Astrocyte (in vitro differentiated cells and primary cell): ENCODE results near the gene STRA6. TPM values are rescaled to one million over a fixed set of nuclear protein-coding genes. Genes with fewer than 3 reads are reported as not detected.
A peak's percentile ranks its signal among the peaks of the same experiment; 100 is the strongest.

Experiments used
- DNase-seq: peaks from one replicate; pipeline ENCODE4 v3.0.0-alpha.2; 2010; ENCODE audit warnings: low read depth
- FAIRE-seq: peaks from 2 replicates; lab custom pipeline; 2011; peaks lifted over from hg19 to GRCh38; lab: Jason Lieb, UNC
- H2AFZ ChIP-seq: 2 replicates; pipeline ENCODE4 v1.6.0; 2012; ENCODE audit warnings: low read depth, low read length, inconsistent platforms
- H3K27ac ChIP-seq: 2 replicates; pipeline ENCODE4 v1.5.1; 2011; ENCODE audit warnings: low read depth, low read length, inconsistent platforms
- H3K27me3 ChIP-seq: 2 replicates; pipeline ENCODE4 v1.6.0; 2011; ENCODE audit warnings: low read length, inconsistent platforms; ENCODE audit not compliant: insufficient read depth
- H3K36me3 ChIP-seq: 2 replicates; pipeline ENCODE4 v1.5.1; 2011; ENCODE audit warnings: low read length, inconsistent platforms; ENCODE audit not compliant: insufficient read depth
- H3K4me1 ChIP-seq: 2 replicates; pipeline ENCODE4 v1.5.1; 2011; ENCODE audit warnings: low read length, inconsistent platforms; ENCODE audit not compliant: insufficient read depth
- H3K4me2 ChIP-seq: 2 replicates; pipeline ENCODE4 v1.6.0; 2012; ENCODE audit warnings: low read length, inconsistent platforms
- H3K4me3 ChIP-seq: 2 replicates; pipeline ENCODE4 v1.5.1; 2011; ENCODE audit warnings: low read depth, mild to moderate bottlenecking, low read length, inconsistent platforms; ENCODE audit not compliant: insufficient read depth
- H3K79me2 ChIP-seq: 2 replicates; pipeline ENCODE4 v1.6.0; 2012; ENCODE audit warnings: mild to moderate bottlenecking, low read length, inconsistent platforms; ENCODE audit not compliant: insufficient read depth
- H3K9ac ChIP-seq: 2 replicates; pipeline ENCODE4 v1.6.0; 2012; ENCODE audit warnings: mild to moderate bottlenecking, low read length, inconsistent platforms
- H3K9me3 ChIP-seq: 2 replicates; pipeline ENCODE4 v1.5.1; 2012; ENCODE audit warnings: low read depth, mild to moderate bottlenecking, low read length, inconsistent platforms; ENCODE audit not compliant: insufficient read depth
- H4K20me1 ChIP-seq: 2 replicates; pipeline ENCODE4 v1.6.0; 2012; ENCODE audit warnings: low read length, inconsistent platforms; ENCODE audit not compliant: insufficient read depth
- H3K27ac Mint-ChIP-seq: one replicate; pipeline ENCODE4 v1.8.0; 2021; ENCODE audit warnings: mild to moderate bottlenecking, mixed read lengths; ENCODE audit not compliant: unreplicated experiment
- H3K27me3 Mint-ChIP-seq: one replicate; pipeline ENCODE4 v1.8.0; 2021; ENCODE audit warnings: low read depth, mixed read lengths; ENCODE audit not compliant: unreplicated experiment
- H3K36me3 Mint-ChIP-seq: one replicate; pipeline ENCODE4 v1.8.0; 2021; ENCODE audit warnings: low read depth, mixed read lengths; ENCODE audit not compliant: unreplicated experiment
- H3K4me1 Mint-ChIP-seq: one replicate; pipeline ENCODE4 v1.8.0; 2021; ENCODE audit warnings: low read depth, mixed read lengths; ENCODE audit not compliant: unreplicated experiment
- H3K4me3 Mint-ChIP-seq: one replicate; pipeline ENCODE4 v1.8.0; 2021; ENCODE audit warnings: mild to moderate bottlenecking, moderate library complexity, mixed read lengths; ENCODE audit not compliant: unreplicated experiment
- H3K9me3 Mint-ChIP-seq: one replicate; pipeline ENCODE4 v1.8.0; 2021; ENCODE audit warnings: mild to moderate bottlenecking, mixed read lengths; ENCODE audit not compliant: unreplicated experiment
- CTCF ChIP-seq: IDR thresholded peaks from 2 replicates; pipeline ENCODE4 v1.5.1; 2011; ENCODE audit warnings: low read depth, mild to moderate bottlenecking, inconsistent platforms, low read length, moderate library complexity; ENCODE audit not compliant: insufficient read depth
- EZH2 ChIP-seq: IDR thresholded peaks from 2 replicates; pipeline ENCODE4 v1.6.1; 2012; ENCODE audit warnings: mild to moderate bottlenecking, low read length, inconsistent platforms; ENCODE audit not compliant: insufficient read depth
- total RNA-seq: library from RNA; stranded (reverse); gene quantifications from 2 replicates; pipeline ENCODE4 v1.2.1, GENCODE V29; 2021

The STRA6 gene
- total RNA-seq, 1 donor from 2014 or later, result 7.2 TPM

- peaks cover 5% of the 10 kb centered on the region for H3K27me3 ChIP-seq
- no peak overlapping the region for H3K27ac ChIP-seq
- H3K36me3 Mint-ChIP-seq, result no peaks in the 10 kb centered on the region
- TF ChIP-seq EZH2 (no peak), CTCF (no peak)
- H3K79me2 ChIP-seq, result no peaks in the 10 kb centered on the region
- no peak for DNase-seq
- peaks cover 14% of the 10 kb centered on the region for H3K4me1 ChIP-seq
- H3K4me3 Mint-ChIP-seq, result no peak overlapping the region
- H3K36me3 ChIP-seq, result no peaks in the 10 kb centered on the region
- H3K9ac ChIP-seq, result no peak overlapping the region
- peaks cover 9% of the 10 kb centered on the region for H3K4me1 Mint-ChIP-seq
- H4K20me1 ChIP-seq, result no peaks in the 10 kb centered on the region
- H3K27ac Mint-ChIP-seq, result no peak overlapping the region
- no peaks in the 10 kb centered on the region for H3K9me3 Mint-ChIP-seq
- no peak overlapping the region for H2AFZ ChIP-seq
- no peak overlapping the region for H3K4me2 ChIP-seq
- no peak for FAIRE-seq
- H3K9me3 ChIP-seq, result no peaks in the 10 kb centered on the region
- no peak overlapping the region for H3K4me3 ChIP-seq
- H3K27me3 Mint-ChIP-seq, result peaks cover 46% of the 10 kb centered on the region
Measured at GRCh38 chr15:74251131-74251811, 48.7 kb upstream of the STRA6 start.

- Histone ChIP-seq H3K4me2 (no peak overlapping the region), H2AFZ (no peak overlapping the region), H3K27me3 (peaks cover 8% of the 10 kb centered on the region), H3K4me3 (no peak overlapping the region), H4K20me1 (no peaks in the 10 kb centered on the region), H3K9ac (no peak overlapping the region), H3K4me1 (peaks cover 19% of the 10 kb centered on the region), H3K9me3 (no peaks in the 10 kb centered on the region), H3K79me2 (no peaks in the 10 kb centered on the region), H3K27ac (no peak overlapping the region), H3K36me3 (no peaks in the 10 kb centered on the region)
- DNase-seq, result no peak
- peaks cover 9% of the 10 kb centered on the region for H3K4me1 Mint-ChIP-seq
- no peak for FAIRE-seq
- no peak overlapping the region for H3K27ac Mint-ChIP-seq
- H3K27me3 Mint-ChIP-seq, result peaks cover 47% of the 10 kb centered on the region
- no peaks in the 10 kb centered on the region for H3K9me3 Mint-ChIP-seq
- no peak for TF ChIP-seq CTCF
- TF ChIP-seq EZH2, result no peak
- no peak overlapping the region for H3K4me3 Mint-ChIP-seq
- no peaks in the 10 kb centered on the region for H3K36me3 Mint-ChIP-seq
Measured at GRCh38 chr15:74250266-74250665, 47.7 kb upstream of the STRA6 start.

GRCh38 chr15:74245342-74245931 is 42.9 kb upstream of the STRA6 start:
- TF ChIP-seq CTCF, result no peak
- no peak for TF ChIP-seq EZH2
- Histone ChIP-seq H3K36me3 (no peaks in the 10 kb centered on the region), H4K20me1 (no peaks in the 10 kb centered on the region), H3K9ac (no peak overlapping the region), H3K4me1 (peaks cover 22% of the 10 kb centered on the region), H3K4me3 (no peak overlapping the region), H3K4me2 (peak overlapping the region; percentile 47), H3K9me3 (no peaks in the 10 kb centered on the region), H3K79me2 (no peaks in the 10 kb centered on the region), H3K27ac (no peak overlapping the region), H2AFZ (peak overlapping the region; percentile 63), H3K27me3 (peaks cover 11% of the 10 kb centered on the region)
- Mint-ChIP-seq H3K27me3 (peaks cover 54% of the 10 kb centered on the region), H3K9me3 (no peaks in the 10 kb centered on the region), H3K4me3 (no peak overlapping the region), H3K36me3 (no peaks in the 10 kb centered on the region), H3K27ac (no peak overlapping the region), H3K4me1 (peaks cover 11% of the 10 kb centered on the region)
- FAIRE-seq (no peak), DNase-seq (no peak)
